Measurements from ENCODE around the gene FUT3. TPM values are rescaled to one million over a fixed set of nuclear protein-coding genes. Genes with fewer than 3 reads are reported as not detected.
A peak's percentile ranks its signal among the peaks of the same experiment; 100 is the strongest.

Gene FUT3
- total and polyA plus RNA-seq, 9 of the 15 experiments (the other 6 are each of a cell fraction or from before 2014, with no cell fraction given), result 0.09 TPM; not detected in 8

DNA sequence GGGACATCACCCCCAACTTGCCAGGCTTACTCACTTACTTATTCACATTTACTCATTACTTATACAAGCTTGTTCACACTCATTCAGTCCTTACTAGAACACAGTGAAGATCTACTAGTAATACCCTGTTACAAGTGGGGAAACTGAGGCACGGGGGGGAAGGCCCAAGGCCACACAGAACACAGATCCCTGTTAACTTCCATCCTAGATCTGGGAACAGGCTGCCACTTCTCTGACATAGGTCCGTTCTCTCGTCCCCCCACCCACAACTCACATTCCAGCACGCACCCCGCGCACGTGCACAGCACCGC, 47.9 kb downstream of the FUT3 start (continued):
- TF ChIP-seq ZNF318 (IDR thresholded peaks at IDR 0.05; ENCODE audit: borderline replicate concordance in 1 of 2, low read depth in 1 of 2) (no peak), CSDE1 (IDR thresholded peaks at IDR 0.05) (0 out of 4 replicates have a peak, but pooled peaks of 1 of the 2 experiments have one; percentile 17), ZNF668 (CRISPR knock-in tag; IDR thresholded peaks at IDR 0.05) (no peak), GABPA (tag; conservative IDR thresholded peaks at IDR 0.05; ENCODE audit: low read depth) (no peak), ZNF77 (CRISPR knock-in tag; IDR thresholded peaks at IDR 0.05) (no peak), PHF8 (IDR thresholded peaks at IDR 0.05; ENCODE audit: borderline replicate concordance, low read length) (no peak), MYC (IDR thresholded peaks at IDR 0.05; ENCODE audit: low read depth, low read length) (no peak), MYC (CRISPR knock-in tag; IDR thresholded peaks at IDR 0.05; ENCODE audit: borderline replicate concordance, low read depth) (peak; percentile 63; the same call in 1 of the 2 replicates), GATA2 (CRISPR knock-in tag; IDR thresholded peaks at IDR 0.05) (no peak)
- TF ChIP-seq, protein P1, sequence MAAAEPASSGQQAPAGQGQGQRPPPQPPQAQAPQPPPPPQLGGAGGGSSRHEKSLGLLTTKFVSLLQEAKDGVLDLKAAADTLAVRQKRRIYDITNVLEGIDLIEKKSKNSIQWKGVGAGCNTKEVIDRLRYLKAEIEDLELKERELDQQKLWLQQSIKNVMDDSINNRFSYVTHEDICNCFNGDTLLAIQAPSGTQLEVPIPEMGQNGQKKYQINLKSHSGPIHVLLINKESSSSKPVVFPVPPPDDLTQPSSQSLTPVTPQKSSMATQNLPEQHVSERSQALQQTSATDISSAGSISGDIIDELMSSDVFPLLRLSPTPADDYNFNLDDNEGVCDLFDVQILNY (CRISPR knock-in tag; IDR thresholded peaks at IDR 0.05), result 0 out of 2 replicates have a peak, but pooled peaks have one; percentile 98
- TF ChIP-seq, protein P2, sequence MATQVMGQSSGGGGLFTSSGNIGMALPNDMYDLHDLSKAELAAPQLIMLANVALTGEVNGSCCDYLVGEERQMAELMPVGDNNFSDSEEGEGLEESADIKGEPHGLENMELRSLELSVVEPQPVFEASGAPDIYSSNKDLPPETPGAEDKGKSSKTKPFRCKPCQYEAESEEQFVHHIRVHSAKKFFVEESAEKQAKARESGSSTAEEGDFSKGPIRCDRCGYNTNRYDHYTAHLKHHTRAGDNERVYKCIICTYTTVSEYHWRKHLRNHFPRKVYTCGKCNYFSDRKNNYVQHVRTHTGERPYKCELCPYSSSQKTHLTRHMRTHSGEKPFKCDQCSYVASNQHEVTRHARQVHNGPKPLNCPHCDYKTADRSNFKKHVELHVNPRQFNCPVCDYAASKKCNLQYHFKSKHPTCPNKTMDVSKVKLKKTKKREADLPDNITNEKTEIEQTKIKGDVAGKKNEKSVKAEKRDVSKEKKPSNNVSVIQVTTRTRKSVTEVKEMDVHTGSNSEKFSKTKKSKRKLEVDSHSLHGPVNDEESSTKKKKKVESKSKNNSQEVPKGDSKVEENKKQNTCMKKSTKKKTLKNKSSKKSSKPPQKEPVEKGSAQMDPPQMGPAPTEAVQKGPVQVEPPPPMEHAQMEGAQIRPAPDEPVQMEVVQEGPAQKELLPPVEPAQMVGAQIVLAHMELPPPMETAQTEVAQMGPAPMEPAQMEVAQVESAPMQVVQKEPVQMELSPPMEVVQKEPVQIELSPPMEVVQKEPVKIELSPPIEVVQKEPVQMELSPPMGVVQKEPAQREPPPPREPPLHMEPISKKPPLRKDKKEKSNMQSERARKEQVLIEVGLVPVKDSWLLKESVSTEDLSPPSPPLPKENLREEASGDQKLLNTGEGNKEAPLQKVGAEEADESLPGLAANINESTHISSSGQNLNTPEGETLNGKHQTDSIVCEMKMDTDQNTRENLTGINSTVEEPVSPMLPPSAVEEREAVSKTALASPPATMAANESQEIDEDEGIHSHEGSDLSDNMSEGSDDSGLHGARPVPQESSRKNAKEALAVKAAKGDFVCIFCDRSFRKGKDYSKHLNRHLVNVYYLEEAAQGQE (IDR thresholded peaks at IDR 0.05; ENCODE audit: borderline replicate concordance), result no peak
- TF ChIP-seq, protein P2 (CRISPR knock-in tag; IDR thresholded peaks at IDR 0.05; ENCODE audit: low read depth), result no peak

Measured in K562 (cell line).